ENCODE measurements around the gene CLIC4. TPM values are rescaled to one million over a fixed set of nuclear protein-coding genes. Genes with fewer than 3 reads are reported as not detected.
"Not testable (repeated sequence)": the region's sequence is repeated elsewhere in the genome, so short reads cannot be mapped to it uniquely, and the experiment has no call there.

The CLIC4 gene
- total RNA-seq, 1 donor from 2014 or later, result 353 TPM

- Histone ChIP-seq H3K36me3 (ENCODE audit: insufficient read depth, low read length) (peaks cover 5% of the 10 kb centered on the region), H3K9me3 (ENCODE audit: insufficient read depth, low read depth, low read length) (no peaks in the 10 kb centered on the region), H2AFZ (ENCODE audit: low read depth, low read length) (no peak overlapping the region), H3K4me3 (ENCODE audit: insufficient read depth, low read depth, low read length) (no peak overlapping the region), H3K27me3 (ENCODE audit: insufficient read depth, low read length) (no peaks in the 10 kb centered on the region), H3K4me2 (ENCODE audit: low read length) (no peak overlapping the region), H4K20me1 (ENCODE audit: insufficient read depth, low read length) (peaks cover 75% of the 10 kb centered on the region), H3K79me2 (ENCODE audit: insufficient read depth, low read length) (peaks cover 100% of the 10 kb centered on the region), H3K9ac (ENCODE audit: low read length) (no peak overlapping the region), H3K4me1 (ENCODE audit: insufficient read depth, low read length) (peaks cover 4% of the 10 kb centered on the region), H3K27ac (ENCODE audit: low read depth, low read length) (no peak overlapping the region)
- no peaks in the 10 kb centered on the region for H3K27me3 Mint-ChIP-seq (ENCODE audit: low read depth, unreplicated experiment)
- H3K27ac Mint-ChIP-seq (ENCODE audit: unreplicated experiment), result no peak overlapping the region
- no peak for FAIRE-seq
- TF ChIP-seq EZH2 (IDR thresholded peaks at IDR 0.05; ENCODE audit: insufficient read depth, low read length) (no peak), CTCF (IDR thresholded peaks at IDR 0.05; ENCODE audit: insufficient read depth, low read depth, low read length) (no peak)
- peaks cover 38% of the 10 kb centered on the region for H3K4me1 Mint-ChIP-seq (ENCODE audit: low read depth, unreplicated experiment)
- DNase-seq (ENCODE audit: low read depth), result no peak
- peaks cover 12% of the 10 kb centered on the region for H3K36me3 Mint-ChIP-seq (ENCODE audit: low read depth, unreplicated experiment)
- H3K4me3 Mint-ChIP-seq (ENCODE audit: unreplicated experiment), result no peak overlapping the region
- H3K9me3 Mint-ChIP-seq (ENCODE audit: unreplicated experiment), result no peaks in the 10 kb centered on the region
These were observed 32.9 kb downstream of the CLIC4 start for GRCh38 chr1:24778141-24778540.

GRCh38 chr1:24779199-24779598 lies 34.0 kb downstream of the CLIC4 start:
- H3K4me3 Mint-ChIP-seq (ENCODE audit: unreplicated experiment); H3K27me3 ChIP-seq (ENCODE audit: insufficient read depth, low read length); H3K27me3 Mint-ChIP-seq (ENCODE audit: low read depth, unreplicated experiment); H3K36me3 ChIP-seq (ENCODE audit: insufficient read depth, low read length); H3K27ac Mint-ChIP-seq (ENCODE audit: unreplicated experiment); H3K9me3 ChIP-seq (ENCODE audit: insufficient read depth, low read depth, low read length); DNase-seq (ENCODE audit: low read depth); H3K4me1 ChIP-seq (ENCODE audit: insufficient read depth, low read length); H3K4me2 ChIP-seq (ENCODE audit: low read length); FAIRE-seq; H2AFZ ChIP-seq (ENCODE audit: low read depth, low read length); H3K27ac ChIP-seq (ENCODE audit: low read depth, low read length); H3K9ac ChIP-seq (ENCODE audit: low read length); H3K9me3 Mint-ChIP-seq (ENCODE audit: unreplicated experiment); H3K4me3 ChIP-seq (ENCODE audit: insufficient read depth, low read depth, low read length): not testable (repeated sequence)
- Histone ChIP-seq H3K79me2 (ENCODE audit: insufficient read depth, low read length) (peaks cover 100% of the 10 kb centered on the region), H4K20me1 (ENCODE audit: insufficient read depth, low read length) (peaks cover 81% of the 10 kb centered on the region)
- Mint-ChIP-seq H3K4me1 (ENCODE audit: low read depth, unreplicated experiment) (peaks cover 38% of the 10 kb centered on the region), H3K36me3 (ENCODE audit: low read depth, unreplicated experiment) (peaks cover 12% of the 10 kb centered on the region)

- H3K9me3 Mint-ChIP-seq (ENCODE audit: unreplicated experiment), result no peaks in the 10 kb centered on the region
- Histone ChIP-seq H3K4me1 (ENCODE audit: insufficient read depth, low read length) (peaks cover 4% of the 10 kb centered on the region), H3K4me2 (ENCODE audit: low read length) (no peak overlapping the region), H3K79me2 (ENCODE audit: insufficient read depth, low read length) (peaks cover 100% of the 10 kb centered on the region), H3K27ac (ENCODE audit: low read depth, low read length) (no peak overlapping the region), H3K4me3 (ENCODE audit: insufficient read depth, low read depth, low read length) (no peak overlapping the region), H3K27me3 (ENCODE audit: insufficient read depth, low read length) (no peaks in the 10 kb centered on the region), H3K9me3 (ENCODE audit: insufficient read depth, low read depth, low read length) (no peaks in the 10 kb centered on the region), H3K36me3 (ENCODE audit: insufficient read depth, low read length) (peaks cover 5% of the 10 kb centered on the region), H2AFZ (ENCODE audit: low read depth, low read length) (no peak overlapping the region), H3K9ac (ENCODE audit: low read length) (no peak overlapping the region), H4K20me1 (ENCODE audit: insufficient read depth, low read length) (peaks cover 80% of the 10 kb centered on the region)
- FAIRE-seq, result no peak
- H3K4me3 Mint-ChIP-seq (ENCODE audit: unreplicated experiment), result no peak overlapping the region
- no peak overlapping the region for H3K27ac Mint-ChIP-seq (ENCODE audit: unreplicated experiment)
- peaks cover 37% of the 10 kb centered on the region for H3K4me1 Mint-ChIP-seq (ENCODE audit: low read depth, unreplicated experiment)
- no peaks in the 10 kb centered on the region for H3K27me3 Mint-ChIP-seq (ENCODE audit: low read depth, unreplicated experiment)
- no peak for DNase-seq (ENCODE audit: low read depth)
- peaks cover 8% of the 10 kb centered on the region for H3K36me3 Mint-ChIP-seq (ENCODE audit: low read depth, unreplicated experiment)
- no peak for TF ChIP-seq EZH2 (IDR thresholded peaks at IDR 0.05; ENCODE audit: insufficient read depth, low read length)
- TF ChIP-seq CTCF (IDR thresholded peaks at IDR 0.05; ENCODE audit: insufficient read depth, low read depth, low read length), result no peak
These were observed 34.6 kb downstream of the CLIC4 start for GRCh38 chr1:24779689-24780464.

GRCh38 chr1:24780626-24781025 lies 35.4 kb downstream of the CLIC4 start:
- FAIRE-seq, result not testable (repeated sequence)

More at GRCh38 chr1:24780626-24781025, 35.4 kb downstream of the CLIC4 start:
- H3K36me3 Mint-ChIP-seq (ENCODE audit: low read depth, unreplicated experiment); H3K9me3 ChIP-seq (ENCODE audit: insufficient read depth, low read depth, low read length); H2AFZ ChIP-seq (ENCODE audit: low read depth, low read length); H3K4me2 ChIP-seq (ENCODE audit: low read length); H3K4me1 ChIP-seq (ENCODE audit: insufficient read depth, low read length); H3K9ac ChIP-seq (ENCODE audit: low read length); H3K4me3 ChIP-seq (ENCODE audit: insufficient read depth, low read depth, low read length); H3K9me3 Mint-ChIP-seq (ENCODE audit: unreplicated experiment); H3K4me3 Mint-ChIP-seq (ENCODE audit: unreplicated experiment); H3K36me3 ChIP-seq (ENCODE audit: insufficient read depth, low read length); H3K27me3 Mint-ChIP-seq (ENCODE audit: low read depth, unreplicated experiment); H3K27ac ChIP-seq (ENCODE audit: low read depth, low read length); H3K27me3 ChIP-seq (ENCODE audit: insufficient read depth, low read length); DNase-seq (ENCODE audit: low read depth); H3K27ac Mint-ChIP-seq (ENCODE audit: unreplicated experiment): not testable (repeated sequence)
- H3K4me1 Mint-ChIP-seq (ENCODE audit: low read depth, unreplicated experiment), result peaks cover 32% of the 10 kb centered on the region
- Histone ChIP-seq H3K79me2 (ENCODE audit: insufficient read depth, low read length) (peaks cover 100% of the 10 kb centered on the region), H4K20me1 (ENCODE audit: insufficient read depth, low read length) (peaks cover 86% of the 10 kb centered on the region)

Data from astrocyte (in vitro differentiated cells and primary cell).